CD4-positive, alpha-beta T cell (primary cell): ENCODE data around the gene CYB5R3. TPM values are rescaled to one million over a fixed set of nuclear protein-coding genes. Genes with fewer than 3 reads are reported as not detected.

Experiments
- ATAC-seq: fragments of 200-7000 bp; cut with Tn5 transposase; one replicate; pipeline ENCODE4 v1.10.0; 2022; ENCODE audit warnings: mild to moderate bottlenecking; ENCODE audit not compliant: poor library complexity
- CTCF ChIA-PET: fragments of 350-600 bp; sonication (Branson Sonifier 250); formaldehyde crosslinking; loops from one replicate; lab custom pipeline; 2021; ENCODE audit warnings: antibody characterized with exemption, inconsistent platforms; lab: Charles Lee
- POLR2A ChIA-PET: fragments of 350-600 bp; sonication (Branson Sonifier 250); formaldehyde crosslinking; loops from one replicate; lab custom pipeline; 2021; ENCODE audit warnings: antibody characterized with exemption, inconsistent platforms; lab: Charles Lee
- DNase-seq, 14 experiments: peaks; one replicate each; pipeline ENCODE4 v3.0.0-alpha.2; 2013 to 2020; ENCODE audit warnings: mixed read lengths in 2 of 14
- H3K27ac ChIP-seq, 2 donors: one replicate each; pipeline versions ENCODE4 v1.5.1 to v1.7.0; 2013; ENCODE audit warnings: low read length in 2 of 2, low read depth in 1 of 2, mild to moderate bottlenecking in 1 of 2
- H3K27me3 ChIP-seq, 2 experiments: 1 replicate in 1 of 2; 2 replicates in 1 of 2; pipeline versions ENCODE4 v1.6.1 to v1.7.0; 2013; ENCODE audit warnings: low read length in 2 of 2, control low read depth in 1 of 2, mild to moderate bottlenecking in 1 of 2, moderate library complexity in 1 of 2; ENCODE audit not compliant: insufficient read depth in 2 of 2, control insufficient read depth in 1 of 2
- H3K36me3 ChIP-seq: one replicate; pipeline ENCODE4 v1.6.1; 2013; ENCODE audit warnings: low read length, control low read depth; ENCODE audit not compliant: insufficient read depth
- H3K4me1 ChIP-seq: one replicate; pipeline ENCODE4 v1.6.1; 2013; ENCODE audit warnings: low read length, control low read depth; ENCODE audit not compliant: insufficient read depth
- H3K4me3 ChIP-seq: one replicate; pipeline ENCODE4 v1.5.1; 2013; ENCODE audit warnings: mild to moderate bottlenecking, low read length, moderate library complexity
- H3K9me3 ChIP-seq, 2 experiments: 1 replicate in 1 of 2; 2 replicates in 1 of 2; pipeline versions ENCODE4 v1.6.1 to v1.7.0; 2013; ENCODE audit warnings: low read length in 2 of 2, mild to moderate bottlenecking in 2 of 2, control low read depth in 1 of 2, moderate library complexity in 1 of 2; ENCODE audit not compliant: control insufficient read depth in 1 of 2, insufficient read depth in 1 of 2
- H3K27ac Mint-ChIP-seq: one replicate; pipeline ENCODE4 v1.8.0; 2020; ENCODE audit warnings: mixed read lengths
- H3K27me3 Mint-ChIP-seq: one replicate; pipeline ENCODE4 v1.8.0; 2021; ENCODE audit warnings: mixed read lengths
- H3K36me3 Mint-ChIP-seq: one replicate; pipeline ENCODE4 v1.8.0; 2021; ENCODE audit warnings: low read depth, mixed read lengths
- H3K4me1 Mint-ChIP-seq: one replicate; pipeline ENCODE4 v1.8.0; 2021; ENCODE audit warnings: low read depth, mixed read lengths
- H3K4me3 Mint-ChIP-seq: one replicate; pipeline ENCODE4 v1.8.0; 2020; ENCODE audit warnings: mild to moderate bottlenecking, mixed read lengths
- H3K9me3 Mint-ChIP-seq: one replicate; pipeline ENCODE4 v1.8.0; 2020; ENCODE audit warnings: mixed read lengths
- intact Hi-C, 2 experiments: fragments of 100-400 bp; cut with DNase I in 1 of 2; cut with micrococcal nuclease in 1 of 2; formaldehyde crosslinking; loops; one replicate each; pipeline versions ENCODE4 v1.15.1 to v1.9.0; 2023 to 2025; cut with DNase I, micrococcal nuclease
- total RNA-seq, 174 experiments: library from RNA in 2 of 174; stranded (reverse) in 2 of 174; gene quantifications; one replicate each; pipeline ENCODE4 v1.2.3 and lab custom pipeline; 2021 to 2026
- TF ChIP-seq, protein P1 (sequence below): fragments of 200-600 bp; IDR thresholded peaks from one replicate; pipeline ENCODE4 v1.8.0; 2022; ENCODE audit warnings: antibody characterized with exemption, mild to moderate bottlenecking

Gene CYB5R3
- total RNA-seq, 2 experiments from 2014 or later, result 39.8 to 41.2 TPM

DNA sequence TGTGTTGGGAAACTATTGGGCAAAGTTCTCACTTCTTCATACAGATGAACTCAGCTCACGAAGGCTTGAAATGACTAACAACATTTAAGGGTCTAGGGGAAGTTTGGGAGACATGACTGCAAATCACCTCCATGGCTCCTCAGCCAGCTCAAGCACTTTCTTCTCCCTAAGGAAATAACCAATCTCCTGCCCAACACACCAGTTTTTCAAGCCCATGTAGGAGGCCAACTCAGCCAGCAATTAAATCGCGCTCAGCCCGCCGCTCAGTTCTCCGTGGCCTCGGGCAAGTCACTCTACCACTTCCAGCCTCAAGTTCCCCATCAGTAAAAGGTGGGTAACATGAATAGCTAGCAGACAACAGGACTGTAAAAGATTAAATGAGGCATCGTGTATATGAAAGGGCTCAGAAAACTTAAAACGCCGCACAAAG is 35.3 kb downstream of the CYB5R3 start:
- Mint-ChIP-seq H3K4me3 (peak overlapping the region; percentile 92), H3K36me3 (peaks cover 57% of the 10 kb centered on the region), H3K9me3 (no peaks in the 10 kb centered on the region), H3K27ac (peak overlapping the region; percentile 99), H3K27me3 (no peaks in the 10 kb centered on the region), H3K4me1 (peaks cover 63% of the 10 kb centered on the region)
- Histone ChIP-seq H3K27ac (peak overlapping the region; percentile 83 to 98), H3K4me3 (peak overlapping the region; percentile 91), H3K4me1 (peaks cover 70% of the 10 kb centered on the region), H3K36me3 (peaks cover 34% of the 10 kb centered on the region), H3K27me3 (no peaks in the 10 kb centered on the region), H3K9me3 (no peaks in the 10 kb centered on the region)
- POLR2A ChIA-PET, result interaction anchor here (0.6 to 3.6 kb wide), 19 partner anchors 11 to 1232 kb away, joined by 3 to 58 read pairs (median 5); partner anchors contain the start of genes ACO2, CCDC134, CYB5R3 and NDUFA6
- peak; percentile 0 for ATAC-seq
- peak in 2 of 14 experiments; percentile 11 to 54 for DNase-seq
- CTCF ChIA-PET, result no interaction called here
- TF ChIP-seq, protein P1, sequence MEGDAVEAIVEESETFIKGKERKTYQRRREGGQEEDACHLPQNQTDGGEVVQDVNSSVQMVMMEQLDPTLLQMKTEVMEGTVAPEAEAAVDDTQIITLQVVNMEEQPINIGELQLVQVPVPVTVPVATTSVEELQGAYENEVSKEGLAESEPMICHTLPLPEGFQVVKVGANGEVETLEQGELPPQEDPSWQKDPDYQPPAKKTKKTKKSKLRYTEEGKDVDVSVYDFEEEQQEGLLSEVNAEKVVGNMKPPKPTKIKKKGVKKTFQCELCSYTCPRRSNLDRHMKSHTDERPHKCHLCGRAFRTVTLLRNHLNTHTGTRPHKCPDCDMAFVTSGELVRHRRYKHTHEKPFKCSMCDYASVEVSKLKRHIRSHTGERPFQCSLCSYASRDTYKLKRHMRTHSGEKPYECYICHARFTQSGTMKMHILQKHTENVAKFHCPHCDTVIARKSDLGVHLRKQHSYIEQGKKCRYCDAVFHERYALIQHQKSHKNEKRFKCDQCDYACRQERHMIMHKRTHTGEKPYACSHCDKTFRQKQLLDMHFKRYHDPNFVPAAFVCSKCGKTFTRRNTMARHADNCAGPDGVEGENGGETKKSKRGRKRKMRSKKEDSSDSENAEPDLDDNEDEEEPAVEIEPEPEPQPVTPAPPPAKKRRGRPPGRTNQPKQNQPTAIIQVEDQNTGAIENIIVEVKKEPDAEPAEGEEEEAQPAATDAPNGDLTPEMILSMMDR, result no peak
- intact Hi-C loops, result loop anchor here (1.0 to 10.0 kb wide), 7 partner anchors 31 to 573 kb away; partner anchors contain the start of genes CYB5R3 (in 2 of the 2), ARFGAP3 (in 1 of the 2), NAGA (in 1 of the 2) and PHETA2 (in 1 of the 2)

- H3K9me3 Mint-ChIP-seq, result no peaks in the 10 kb centered on the region
- H3K27me3 Mint-ChIP-seq, result no peaks in the 10 kb centered on the region
- ChIA-PET CTCF (no interaction called here), POLR2A (no interaction called here)
- no peaks in the 10 kb centered on the region for H3K27me3 ChIP-seq
- intact Hi-C loops, result loop anchor here in 1 of 2 experiments (5.0 to 10.0 kb wide), 2 partner anchors 90 to 538 kb away; partner anchors contain the start of genes NAGA, PHETA2 and SMDT1
- H3K27ac Mint-ChIP-seq, result peak overlapping the region; percentile 99
- no peak overlapping the region for H3K27ac ChIP-seq
- peaks cover 78% of the 10 kb centered on the region for H3K4me1 ChIP-seq
- peaks cover 60% of the 10 kb centered on the region for H3K36me3 Mint-ChIP-seq
- H3K36me3 ChIP-seq, result peaks cover 42% of the 10 kb centered on the region
- no peaks in the 10 kb centered on the region for H3K9me3 ChIP-seq
- H3K4me3 ChIP-seq, result no peak overlapping the region
- TF ChIP-seq, protein P1, result no peak
- H3K4me1 Mint-ChIP-seq, result peaks cover 69% of the 10 kb centered on the region
- no peak for DNase-seq
- no peak for ATAC-seq
- peak overlapping the region; percentile 70 for H3K4me3 Mint-ChIP-seq
These were observed 36.9 kb downstream of the CYB5R3 start for GRCh38 chr22:42612336-42612735.

- H3K4me1 ChIP-seq, result peaks cover 75% of the 10 kb centered on the region
- peak overlapping the region; percentile 20 for H3K4me3 Mint-ChIP-seq
- peaks cover 73% of the 10 kb centered on the region for H3K36me3 Mint-ChIP-seq
These were observed 38.1 kb downstream of the CYB5R3 start for GRCh38 chr22:42611051-42611450.

More at GRCh38 chr22:42611051-42611450, 38.1 kb downstream of the CYB5R3 start:
- no peaks in the 10 kb centered on the region for H3K27me3 Mint-ChIP-seq
- TF ChIP-seq, protein P1, result no peak
- H3K4me1 Mint-ChIP-seq, result peaks cover 75% of the 10 kb centered on the region
- POLR2A ChIA-PET, result no interaction called here
- peak overlapping the region; percentile 99 for H3K27ac Mint-ChIP-seq
- no peak for ATAC-seq
- Histone ChIP-seq H3K4me3 (no peak overlapping the region), H3K27me3 (no peaks in the 10 kb centered on the region), H3K36me3 (peaks cover 49% of the 10 kb centered on the region), H3K9me3 (no peaks in the 10 kb centered on the region), H3K27ac (no peak overlapping the region)
- intact Hi-C loops, result loop anchor here in 1 of 2 experiments (5.0 to 10.0 kb wide), 2 partner anchors 89 to 536 kb away; partner anchors contain the start of genes NAGA, PHETA2 and SMDT1
- CTCF ChIA-PET, result no interaction called here
- no peak for DNase-seq
- no peaks in the 10 kb centered on the region for H3K9me3 Mint-ChIP-seq
